K562 (cell line): ENCODE results near the gene CMBL. TPM values are rescaled to one million over a fixed set of nuclear protein-coding genes. Genes with fewer than 3 reads are reported as not detected.

ENCODE experiments used
- ATAC-seq: fragments of 200-7000 bp; cut with Tn5 transposase; 3 replicates; pipeline ENCODE4 v1.9.1; 2020; ENCODE audit warnings: moderate library complexity
- BruUV-seq: library from RNA; stranded (reverse); fragments of 400-500 nt; replicated peaks from 2 replicates; lab custom pipeline; 2021; lab: Mats Ljungman, UMichigan
- CTCF ChIA-PET: fragments of 300-600 bp; formaldehyde crosslinking; extraction: SDS; loops from one replicate; lab custom pipeline; 2021; ENCODE audit warnings: low intra/inter-chr PET ratio; lab: Yijun Ruan, JAX
- POLR2A ChIA-PET: fragments of 300-600, 350-650 bp; sonication (Branson Sonifier 250); formaldehyde crosslinking; extraction: SDS; loops from one replicate; lab custom pipeline; 2021; ENCODE audit warnings: antibody characterized with exemption, inconsistent platforms; lab: Yijun Ruan, JAX
- DNase-seq, 4 experiments: peaks; one replicate each; pipeline versions ENCODE4 v3.0.0 to v3.0.0-alpha.2; 2011 to 2018; ENCODE audit warnings: low spot score in 3 of 4, mixed read lengths in 3 of 4; ENCODE audit errors: extremely low read depth in 1 of 4
- FAIRE-seq: peaks from 2 replicates; lab custom pipeline; 2011; peaks lifted over from hg19 to GRCh38; lab: Jason Lieb, UNC
- H2AFZ ChIP-seq: 2 replicates; pipeline ENCODE4 v1.6.0; 2011; ENCODE audit warnings: low read depth, low read length, control low read depth, inconsistent platforms
- H3K27ac ChIP-seq: fragments of 200-600 bp; 3 replicates; pipeline ENCODE4 v1.8.0; 2011; ENCODE audit warnings: low read depth, mild to moderate bottlenecking, control low read depth, inconsistent platforms, low read length, moderate library complexity, mixed read lengths; ENCODE audit errors: extremely low read depth
- H3K27me3 ChIP-seq, 2 experiments: fragments of 300-600 bp in 1 of 2; 2 replicates in 1 of 2; 3 replicates in 1 of 2; pipeline versions ENCODE4 v1.6.0 to v1.8.0; 2011; ENCODE audit warnings: inconsistent platforms in 2 of 2, low read length in 2 of 2, mild to moderate bottlenecking in 1 of 2, mixed read lengths in 1 of 2, moderate library complexity in 1 of 2; ENCODE audit not compliant: control insufficient read depth in 2 of 2, insufficient read depth in 2 of 2
- H3K36me3 ChIP-seq: fragments of 300-600 bp; 3 replicates; pipeline ENCODE4 v1.8.0; 2011; ENCODE audit warnings: mild to moderate bottlenecking, low read length, inconsistent platforms; ENCODE audit not compliant: control insufficient read depth, insufficient read depth
- H3K4me1 ChIP-seq, 2 experiments: fragments of 200-600 bp in 1 of 2; replicated peaks in 1 of 2; 2 replicates in 1 of 2; 3 replicates in 1 of 2; pipeline versions ENCODE4 v1.5.1 to v1.8.0; 2011; ENCODE audit warnings: inconsistent platforms in 2 of 2, low read length in 2 of 2, mild to moderate bottlenecking in 1 of 2, mixed read lengths in 1 of 2, moderate library complexity in 1 of 2; ENCODE audit not compliant: control insufficient read depth in 2 of 2, insufficient read depth in 2 of 2
- H3K4me2 ChIP-seq: 2 replicates; pipeline ENCODE4 v1.6.1; 2011; ENCODE audit warnings: low read length, control low read depth, inconsistent platforms, mixed read lengths; ENCODE audit not compliant: insufficient read depth
- H3K4me3 ChIP-seq: fragments of 200-600 bp; sonication (generic), shearing (Covaris generic); 2 replicates; pipeline ENCODE4 v1.5.1; 2016; ENCODE audit warnings: control low read depth, inconsistent platforms
- H3K79me2 ChIP-seq: fragments of 200-600 bp; 3 replicates; pipeline ENCODE4 v1.8.0; 2011; ENCODE audit warnings: low read length, inconsistent platforms; ENCODE audit not compliant: control insufficient read depth, insufficient read depth
- H3K9ac ChIP-seq, 2 experiments: 2 replicates each; pipeline versions ENCODE4 v1.6.0 to v1.6.1; 2011; ENCODE audit warnings: low read depth in 2 of 2, low read length in 2 of 2, control low read depth in 1 of 2, inconsistent platforms in 1 of 2, mild to moderate bottlenecking in 1 of 2, mixed read lengths in 1 of 2; ENCODE audit not compliant: insufficient read depth in 1 of 2
- H3K9me1 ChIP-seq: one replicate; pipeline ENCODE4 v1.6.0; 2011; ENCODE audit warnings: inconsistent platforms, mild to moderate bottlenecking, low read length, moderate library complexity; ENCODE audit not compliant: control insufficient read depth, insufficient read depth
- H3K9me3 ChIP-seq: replicated peaks from 2 replicates; pipeline ENCODE4 v1.5.1; 2011; ENCODE audit warnings: low read depth, low read length, inconsistent platforms; ENCODE audit not compliant: control insufficient read depth, insufficient read depth
- H4K20me1 ChIP-seq: replicated peaks from 2 replicates; pipeline ENCODE4 v1.6.1; 2011; ENCODE audit warnings: low read length, inconsistent platforms, mixed read lengths; ENCODE audit not compliant: control insufficient read depth, insufficient read depth
- ELF4 ChIP-seq: fragments of 450-650 bp; formaldehyde crosslinking; IDR thresholded peaks from 2 replicates; pipeline ENCODE4 v1.4.0; 2022; ENCODE audit warnings: missing genetic modification characterization
- ESRRA ChIP-seq: fragments of 450-650 bp; IDR thresholded peaks from 2 replicates; pipeline ENCODE4 v1.6.1; 2014; ENCODE audit warnings: low read depth, mild to moderate bottlenecking, moderate library complexity, borderline replicate concordance
- HDAC2 ChIP-seq: fragments of 450-650 bp; IDR thresholded peaks from 2 replicates; pipeline ENCODE4 v1.6.1; 2016; ENCODE audit warnings: mild to moderate bottlenecking
- HDGF ChIP-seq: fragments of 450-650 bp; IDR thresholded peaks from 2 replicates; pipeline ENCODE4 v1.6.1; 2016
- JUNB ChIP-seq: fragments of 450-650 bp; formaldehyde crosslinking; conservative IDR thresholded peaks from 2 replicates; pipeline ENCODE4 v1.4.0; 2020; ENCODE audit warnings: mild to moderate bottlenecking
- KDM2B ChIP-seq: fragments of 250-450 bp; sonication (Bioruptor Pico); IDR thresholded peaks from 2 replicates; pipeline ENCODE4 v1.8.0; 2021; ENCODE audit warnings: mild to moderate bottlenecking, moderate library complexity
- KDM4B ChIP-seq, 2 experiments: fragments of 450-650 bp in 1 of 2; sonication (generic) in 1 of 2; IDR thresholded peaks; 2 replicates each; pipeline ENCODE4 v1.6.1; 2016 to 2017; ENCODE audit warnings: borderline replicate concordance in 2 of 2, antibody characterized with exemption in 1 of 2, low read depth in 1 of 2, mild to moderate bottlenecking in 1 of 2
- RCOR1 ChIP-seq, 2 experiments: IDR thresholded peaks; 2 replicates each; pipeline ENCODE4 v1.6.1; 2012; ENCODE audit warnings: low read depth in 2 of 2, low read length in 2 of 2, borderline replicate concordance in 1 of 2, improper control_type of control experiment in 1 of 2
- RUNX1 ChIP-seq: sonication (generic); IDR thresholded peaks from 2 replicates; pipeline ENCODE4 v1.6.1; 2016; ENCODE audit warnings: antibody characterized with exemption, low read depth
- SUPT5H ChIP-seq: fragments of 450-650 bp; IDR thresholded peaks from 2 replicates; pipeline ENCODE4 v1.6.1; 2016
- TGIF2 ChIP-seq: sonication (generic); formaldehyde crosslinking; IDR thresholded peaks from 2 replicates; pipeline ENCODE4 v1.8.1; 2022; ENCODE audit warnings: mild to moderate bottlenecking, missing genetic modification reagents, moderate library complexity
- THRA ChIP-seq: fragments of 450-650 bp; IDR thresholded peaks from 2 replicates; pipeline ENCODE4 v1.6.1; 2017; ENCODE audit warnings: mild to moderate bottlenecking, moderate library complexity
- ZNF41 ChIP-seq: fragments of 250-450 bp; sonication (Bioruptor Pico); conservative IDR thresholded peaks from 2 replicates; pipeline ENCODE4 v1.4.0; 2020; ENCODE audit warnings: mild to moderate bottlenecking
- WGBS: fragments of 100-300 bp; shearing (Covaris generic); methylation state at CpG from one replicate; pipeline ENCODE4 v1.1.6; 2016; ENCODE audit warnings: low coverage, mixed read lengths; ENCODE audit not compliant: insufficient coverage; ENCODE audit errors: missing lambda C conversion rate; 5-methylcytosine and 5-hydroxymethylcytosine counted together
- in situ Hi-C: fragments of 300-500 bp; cut with MboI; formaldehyde crosslinking; loops from 4 replicates; pipeline ENCODE4 v1.15.0; 2018; ENCODE audit warnings: inconsistent platforms, mixed read lengths
- intact Hi-C: fragments of 100-400 bp; cut with micrococcal nuclease; formaldehyde crosslinking; loops from 2 replicates; pipeline ENCODE4 v1.14.2; 2022
- polyA plus RNA-seq, 8 experiments: library from polyadenylated mRNA; depleted of rRNA in 4 of 8; stranded (reverse) in 5 of 8; unstranded in 3 of 8; fragments of >200 nt; fragmentation: Nextera tagmentation in 2 of 8; fragmentation: Illumina TruSeq in 1 of 8; extraction: Ambion mirVana in 2 of 8; extraction: Trizol in 1 of 8; gene quantifications; 2 replicates each; pipeline versions ENCODE4 v1.2.1 to v1.2.3, GENCODE V29; 2011 to 2014; ENCODE audit warnings: inconsistent platforms in 1 of 8, missing spikeins in 1 of 8
- total RNA-seq, 7 experiments: library from RNA; depleted of rRNA in 6 of 7; stranded (reverse); fragments of >200 nt in 6 of 7; fragmentation: Illumina TruSeq in 2 of 7; extraction: Trizol in 2 of 7; gene quantifications; 2 replicates each; pipeline versions ENCODE4 v1.2.1 to v1.2.3, GENCODE V29; 2011 to 2021; ENCODE audit warnings: low replicate concordance in 1 of 7
- TF ChIP-seq, protein P1 (sequence below): fragments of 450-650 bp; IDR thresholded peaks from 2 replicates; pipeline ENCODE4 v1.7.0; 2016; ENCODE audit warnings: borderline replicate concordance

CMBL gene
- total and polyA plus RNA-seq, 9 of the 15 experiments (the other 6 are each of a cell fraction or from before 2014, with no cell fraction given): 22.6 to 192 (median 71.1) TPM

DNA sequence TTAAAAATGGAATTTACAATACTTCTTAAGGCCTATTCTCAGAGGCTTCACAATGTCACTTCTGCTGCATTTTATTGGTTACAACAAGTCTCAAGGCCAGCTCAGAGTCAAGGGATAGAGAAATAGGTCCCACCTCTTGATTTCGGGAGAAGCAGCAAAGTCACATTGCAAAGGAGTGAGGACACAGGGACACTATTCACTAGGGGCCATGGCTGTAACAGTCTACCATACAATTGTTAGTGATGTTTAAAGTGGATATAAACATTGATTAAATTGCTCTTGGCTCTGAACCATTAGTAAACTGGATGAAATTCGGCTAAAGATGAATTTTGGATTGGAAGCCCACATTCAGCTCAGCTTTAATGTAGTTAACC is 21.7 kb upstream of the CMBL start:
- H3K36me3 ChIP-seq: no peaks in the 10 kb centered on the region
- H2AFZ ChIP-seq: no peak overlapping the region
- TF ChIP-seq RUNX1 (no peak), JUNB (CRISPR knock-in tag) (no peak), KDM4B (IDR thresholded peaks at IDR 0.05; ENCODE audit: borderline replicate concordance in 2 of 2, low read depth in 1 of 2) (no peak)
- H3K9me1 ChIP-seq: no peaks in the 10 kb centered on the region
- no peaks in the 10 kb centered on the region for H3K79me2 ChIP-seq
- H3K4me2 ChIP-seq: no peak overlapping the region
- DNase-seq (no peak), ATAC-seq (no peak), FAIRE-seq (no peak)
- intact Hi-C loops: no loop called here
- in situ Hi-C loops: no loop called here
- CTCF ChIA-PET: no interaction called here
- no peaks in the 10 kb centered on the region for H3K27me3 ChIP-seq
- H3K4me3 ChIP-seq: no peak overlapping the region
- H4K20me1 ChIP-seq: no peaks in the 10 kb centered on the region
- 39% methylated on average over 2 of the region's 2 CpGs for WGBS
- no TSS peak for BruUV-seq
- no peak overlapping the region for H3K9ac ChIP-seq
- no peaks in the 10 kb centered on the region; the same call in 1 of the 2 replicates for H3K9me3 ChIP-seq
- POLR2A ChIA-PET: interaction anchor here (0.5 to 2.6 kb wide), 8 partner anchors 10 to 36 kb away, joined by 3 to 12 read pairs (median 6); partner anchors contain the start of gene MARCHF6
- peaks cover 13 to 15% of the 10 kb centered on the region in 2 experiments for H3K4me1 ChIP-seq
- no peak overlapping the region for H3K27ac ChIP-seq

DNA sequence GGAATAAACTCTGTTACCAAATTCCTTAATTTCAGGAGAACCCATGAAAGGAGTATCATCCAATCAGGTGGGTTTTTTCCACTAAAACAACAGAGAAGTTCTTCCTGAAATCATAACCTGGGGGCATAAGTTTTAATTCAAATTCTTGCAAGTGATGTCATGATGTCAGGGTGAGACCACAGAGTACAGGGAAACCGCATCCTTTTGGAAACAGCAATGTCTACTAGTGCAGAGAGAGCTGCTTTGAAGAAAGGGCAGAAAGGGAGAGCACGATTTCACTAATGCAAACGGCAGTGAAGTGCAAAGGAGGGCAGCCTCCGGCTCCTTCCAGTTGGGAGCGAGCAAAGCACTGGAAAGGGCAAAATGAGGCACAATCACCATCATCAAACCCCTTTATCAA is 20.6 kb upstream of the CMBL start:
- Histone ChIP-seq H3K9ac (no peak overlapping the region), H3K9me3 (no peaks in the 10 kb centered on the region; the same call in 1 of the 2 replicates), H2AFZ (no peak overlapping the region), H3K27ac (no peak overlapping the region), H3K36me3 (no peaks in the 10 kb centered on the region), H4K20me1 (no peaks in the 10 kb centered on the region), H3K27me3 (no peaks in the 10 kb centered on the region), H3K4me2 (no peak overlapping the region), H3K9me1 (no peaks in the 10 kb centered on the region), H3K4me3 (no peak overlapping the region), H3K4me1 (peaks cover 23 to 26% of the 10 kb centered on the region in 2 experiments), H3K79me2 (no peaks in the 10 kb centered on the region)
- in situ Hi-C loops (no loop called here), intact Hi-C loops (no loop called here)
- 50% methylated on average over 5 of the region's 5 CpGs for WGBS
- ATAC-seq: no peak
- no TSS peak for BruUV-seq
- POLR2A ChIA-PET: interaction anchor here (1.4 to 2.6 kb wide), 4 partner anchors 9 to 25 kb away, joined by 3 to 12 read pairs (median 10); partner anchors contain the start of gene MARCHF6
- CTCF ChIA-PET: no interaction called here
- FAIRE-seq: no peak
- DNase-seq: no peak
- no peak for TF ChIP-seq ESRRA
- TF ChIP-seq HDGF: no peak
- TF ChIP-seq ELF4 (CRISPR knock-in tag): no peak
- TF ChIP-seq TGIF2 (CRISPR knock-in tag): no peak
- TF ChIP-seq, protein P1, sequence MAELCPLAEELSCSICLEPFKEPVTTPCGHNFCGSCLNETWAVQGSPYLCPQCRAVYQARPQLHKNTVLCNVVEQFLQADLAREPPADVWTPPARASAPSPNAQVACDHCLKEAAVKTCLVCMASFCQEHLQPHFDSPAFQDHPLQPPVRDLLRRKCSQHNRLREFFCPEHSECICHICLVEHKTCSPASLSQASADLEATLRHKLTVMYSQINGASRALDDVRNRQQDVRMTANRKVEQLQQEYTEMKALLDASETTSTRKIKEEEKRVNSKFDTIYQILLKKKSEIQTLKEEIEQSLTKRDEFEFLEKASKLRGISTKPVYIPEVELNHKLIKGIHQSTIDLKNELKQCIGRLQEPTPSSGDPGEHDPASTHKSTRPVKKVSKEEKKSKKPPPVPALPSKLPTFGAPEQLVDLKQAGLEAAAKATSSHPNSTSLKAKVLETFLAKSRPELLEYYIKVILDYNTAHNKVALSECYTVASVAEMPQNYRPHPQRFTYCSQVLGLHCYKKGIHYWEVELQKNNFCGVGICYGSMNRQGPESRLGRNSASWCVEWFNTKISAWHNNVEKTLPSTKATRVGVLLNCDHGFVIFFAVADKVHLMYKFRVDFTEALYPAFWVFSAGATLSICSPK: no peak
- TF ChIP-seq THRA: no peak
- no peak for TF ChIP-seq RCOR1 (IDR thresholded peaks at IDR 0.05; ENCODE audit: borderline replicate concordance in 1 of 2, low read depth in 2 of 2, low read length in 2 of 2)
- TF ChIP-seq KDM2B (CRISPR knock-in tag): no peak
- no peak for TF ChIP-seq SUPT5H
- no peak for TF ChIP-seq HDAC2
- no peak for TF ChIP-seq ZNF41 (CRISPR knock-in tag)
